ENCODE results near the gene TRPC4AP.

- TF ChIP-seq, protein P1, sequence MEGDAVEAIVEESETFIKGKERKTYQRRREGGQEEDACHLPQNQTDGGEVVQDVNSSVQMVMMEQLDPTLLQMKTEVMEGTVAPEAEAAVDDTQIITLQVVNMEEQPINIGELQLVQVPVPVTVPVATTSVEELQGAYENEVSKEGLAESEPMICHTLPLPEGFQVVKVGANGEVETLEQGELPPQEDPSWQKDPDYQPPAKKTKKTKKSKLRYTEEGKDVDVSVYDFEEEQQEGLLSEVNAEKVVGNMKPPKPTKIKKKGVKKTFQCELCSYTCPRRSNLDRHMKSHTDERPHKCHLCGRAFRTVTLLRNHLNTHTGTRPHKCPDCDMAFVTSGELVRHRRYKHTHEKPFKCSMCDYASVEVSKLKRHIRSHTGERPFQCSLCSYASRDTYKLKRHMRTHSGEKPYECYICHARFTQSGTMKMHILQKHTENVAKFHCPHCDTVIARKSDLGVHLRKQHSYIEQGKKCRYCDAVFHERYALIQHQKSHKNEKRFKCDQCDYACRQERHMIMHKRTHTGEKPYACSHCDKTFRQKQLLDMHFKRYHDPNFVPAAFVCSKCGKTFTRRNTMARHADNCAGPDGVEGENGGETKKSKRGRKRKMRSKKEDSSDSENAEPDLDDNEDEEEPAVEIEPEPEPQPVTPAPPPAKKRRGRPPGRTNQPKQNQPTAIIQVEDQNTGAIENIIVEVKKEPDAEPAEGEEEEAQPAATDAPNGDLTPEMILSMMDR (IDR thresholded peaks at IDR 0.05) = no peak
- TF ChIP-seq POLR2A (IDR thresholded peaks at IDR 0.05) = no peak
These were observed 16.3 kb upstream of the TRPC4AP start for GRCh38 chr20:35108921-35109320.

Measured in esophagus squamous epithelium (tissue), 4 donors.